WERI-Rb-1 (cell line): ENCODE measurements around the gene PRKAR2A.
A peak's percentile ranks its signal among the peaks of the same experiment; 100 is the strongest.
"Not testable (repeated sequence)": the region's sequence is repeated elsewhere in the genome, so short reads cannot be mapped to it uniquely, and the experiment has no call there.

Source experiments
- DNase-seq: peaks from one replicate; pipeline ENCODE4 v3.0.0-alpha.2; 2020
- H3K27ac ChIP-seq: fragments of 250-450 bp; sonication (Bioruptor Pico); 2 replicates; pipeline ENCODE4 v1.5.1; 2020; ENCODE audit warnings: mild to moderate bottlenecking, moderate library complexity
- H3K27me3 ChIP-seq: fragments of 250-450 bp; sonication (Bioruptor Pico); 2 replicates; pipeline ENCODE4 v1.5.1; 2021; ENCODE audit warnings: mild to moderate bottlenecking, low read depth, moderate library complexity; ENCODE audit not compliant: insufficient read depth, severe bottlenecking
- H3K36me3 ChIP-seq: fragments of 250-450 bp; sonication (Bioruptor Pico); 2 replicates; pipeline ENCODE4 v1.5.1; 2020; ENCODE audit warnings: mild to moderate bottlenecking, moderate library complexity
- H3K4me3 ChIP-seq: 2 replicates; pipeline ENCODE4 v1.5.1; 2011; ENCODE audit warnings: low read depth, mild to moderate bottlenecking, control low read depth, low read length
- H3K9me3 ChIP-seq: fragments of 250-450 bp; sonication (Bioruptor Pico); 2 replicates; pipeline ENCODE4 v1.5.1; 2021; ENCODE audit warnings: mild to moderate bottlenecking, moderate library complexity; ENCODE audit not compliant: severe bottlenecking
- CTCF ChIP-seq: IDR thresholded peaks from 2 replicates; pipeline ENCODE4 v1.5.1; 2011; ENCODE audit warnings: low read depth, mild to moderate bottlenecking, control low read depth, inconsistent platforms, low read length

The PRKAR2A gene

DNA sequence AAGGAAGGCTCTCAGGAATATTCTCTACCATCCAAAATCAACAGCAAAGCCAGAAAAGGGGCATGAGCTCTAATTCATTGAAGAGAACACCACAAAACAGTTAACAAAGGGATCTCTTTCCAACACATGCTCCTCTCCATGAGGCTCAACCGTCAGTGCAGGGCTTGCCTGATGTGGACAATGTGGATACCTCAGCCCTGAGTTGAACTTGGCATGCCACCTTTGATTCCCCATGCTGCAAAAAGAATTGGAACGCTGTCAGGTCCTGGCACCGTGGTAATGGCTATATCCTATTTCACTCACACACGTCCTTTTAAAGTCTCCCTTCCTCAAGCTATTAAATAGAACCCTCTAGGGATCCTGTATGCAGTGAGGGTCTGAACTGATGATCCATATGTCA is 100.0 kb downstream of the PRKAR2A start:
- Histone ChIP-seq H3K36me3 (peaks cover 19% of the 10 kb centered on the region), H3K27ac (no peak overlapping the region), H3K4me3 (no peak overlapping the region), H3K9me3 (no peaks in the 10 kb centered on the region), H3K27me3 (no peaks in the 10 kb centered on the region)
- no peak for DNase-seq
- no peak for TF ChIP-seq CTCF

- Histone ChIP-seq H3K4me3 (no peak overlapping the region), H3K9me3 (no peaks in the 10 kb centered on the region), H3K27ac (no peak overlapping the region), H3K36me3 (peaks cover 17% of the 10 kb centered on the region), H3K27me3 (no peaks in the 10 kb centered on the region)
- TF ChIP-seq CTCF: no peak
- no peak for DNase-seq
Observed at GRCh38 chr3:48747015-48747615, 100.6 kb downstream of the PRKAR2A start.

DNA sequence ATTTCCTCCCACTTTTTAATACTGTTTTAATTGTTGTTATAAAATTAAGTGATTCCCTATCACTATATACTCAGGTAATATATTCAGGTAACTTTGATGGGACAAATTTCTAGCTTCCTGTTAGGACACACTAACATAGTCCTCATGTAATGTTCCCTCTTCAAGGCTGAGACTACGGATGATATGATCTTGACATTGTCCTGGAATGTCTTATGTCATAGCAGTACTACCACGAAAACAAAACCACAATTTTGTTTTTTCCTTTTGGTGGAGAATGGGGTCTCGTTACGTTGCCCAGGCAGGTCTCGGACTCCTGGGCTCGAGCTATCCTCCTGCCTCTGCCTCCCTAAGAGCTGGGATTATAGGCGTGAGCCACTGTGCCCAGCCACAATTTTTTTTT is 103.9 kb downstream of the PRKAR2A start:
- H3K36me3 ChIP-seq: no peaks in the 10 kb centered on the region; the same call in 1 of the 2 replicates
- H3K4me3 ChIP-seq: no peak overlapping the region
- no peaks in the 10 kb centered on the region for H3K27me3 ChIP-seq
- no peak for DNase-seq
- H3K27ac ChIP-seq: no peak overlapping the region
- TF ChIP-seq CTCF: no peak
- no peaks in the 10 kb centered on the region for H3K9me3 ChIP-seq

- not testable (repeated sequence) for DNase-seq, H3K27me3 ChIP-seq, H3K4me3 ChIP-seq, H3K9me3 ChIP-seq, H3K36me3 ChIP-seq, H3K27ac ChIP-seq
Observed at GRCh38 chr3:48741226-48741625, 106.4 kb downstream of the PRKAR2A start.

- Histone ChIP-seq H3K27me3 (no peaks in the 10 kb centered on the region), H3K9me3 (no peaks in the 10 kb centered on the region), H3K36me3 (no peaks in the 10 kb centered on the region), H3K27ac (no peak overlapping the region), H3K4me3 (no peak overlapping the region)
- TF ChIP-seq CTCF: peak; percentile 94
- peak; percentile 82 for DNase-seq
Observed at GRCh38 chr3:48739955-48740823, 107.5 kb downstream of the PRKAR2A start.

- H3K27me3 ChIP-seq: no peaks in the 10 kb centered on the region
- no peak for TF ChIP-seq CTCF
- no peak for DNase-seq
- no peak overlapping the region for H3K27ac ChIP-seq
- no peaks in the 10 kb centered on the region for H3K36me3 ChIP-seq
- no peak overlapping the region for H3K4me3 ChIP-seq
- H3K9me3 ChIP-seq: no peaks in the 10 kb centered on the region
Observed at GRCh38 chr3:48739617-48739954, 108.1 kb downstream of the PRKAR2A start.
